Caki2 (cell line): ENCODE results near the gene TMEM273. TPM values are rescaled to one million over a fixed set of nuclear protein-coding genes. Genes with fewer than 3 reads are reported as not detected.

Experiments used
- DNase-seq: peaks from one replicate; pipeline ENCODE4 v3.0.0-alpha.2; 2015; ENCODE audit warnings: low read depth
- in situ Hi-C: cut with HindIII; loops from 2 replicates; pipeline ENCODE4 v1.10.0; 2016; ENCODE audit warnings: low sequenced_read_pairs, low pct_unique_long_range_greater_than_20kb, mixed read lengths
- total RNA-seq: library from RNA; depleted of rRNA; stranded (reverse); fragments of >200 nt; shearing (Covaris generic); gene quantifications from 2 replicates; pipeline ENCODE4 v1.2.3, GENCODE V29; 2014; ENCODE audit warnings: low replicate concordance

The TMEM273 gene
- total RNA-seq, 1 experiment from 2014 or later = 2.8 TPM

DNA sequence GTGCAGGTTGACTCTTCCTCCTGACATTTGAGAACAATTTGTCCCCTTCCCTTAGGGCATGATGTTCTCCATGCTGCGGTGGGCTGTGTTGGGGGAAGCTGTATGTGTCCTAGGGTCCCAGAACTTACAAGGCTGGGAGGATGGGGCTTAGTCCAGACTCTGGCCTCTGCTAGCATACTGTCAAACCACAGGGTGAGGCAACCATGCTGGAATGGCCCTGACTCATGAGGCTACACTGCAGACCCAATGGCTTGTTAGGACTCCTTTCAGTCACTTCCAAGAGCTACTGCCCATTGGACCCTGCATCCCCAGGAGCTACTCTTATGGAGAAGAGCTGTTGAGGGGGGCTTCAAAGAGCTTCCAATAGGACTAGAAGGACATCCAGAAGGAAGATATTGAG, 34.2 kb downstream of the TMEM273 start:
- in situ Hi-C loops = no loop called here
- no peak for DNase-seq

GRCh38 chr10:49153115-49153514, 35.1 kb downstream of the TMEM273 start:
- no peak for DNase-seq
- in situ Hi-C loops = no loop called here

- no peak for DNase-seq
- in situ Hi-C loops = no loop called here
Observed at GRCh38 chr10:49152663-49153062, 35.5 kb downstream of the TMEM273 start.

GRCh38 chr10:49152037-49152436, 36.2 kb downstream of the TMEM273 start:
- DNase-seq = no peak
- in situ Hi-C loops = no loop called here

DNA sequence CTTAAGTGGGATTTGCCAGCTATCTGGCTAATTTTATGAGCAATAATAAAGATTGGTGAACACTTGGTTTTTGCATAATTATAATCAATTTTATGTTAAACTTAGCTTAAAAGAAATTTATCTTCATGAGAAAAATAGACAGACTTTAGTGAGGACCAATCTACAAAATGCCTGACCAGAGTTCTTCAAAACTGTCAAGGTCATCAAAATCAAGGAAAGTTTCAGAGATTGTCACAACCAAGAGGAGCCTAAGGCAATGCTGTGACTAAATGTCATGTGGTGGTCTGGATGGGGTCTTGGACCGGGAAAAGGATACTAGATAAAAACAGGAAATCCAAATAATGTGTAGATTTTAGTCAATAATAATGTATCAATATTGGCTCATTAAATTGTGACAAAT, 36.7 kb downstream of the TMEM273 start:
- in situ Hi-C loops = no loop called here
- DNase-seq = no peak

GRCh38 chr10:49151025-49151445, 37.2 kb downstream of the TMEM273 start:
- in situ Hi-C loops = no loop called here

GRCh38 chr10:49150426-49150825, 37.8 kb downstream of the TMEM273 start:
- in situ Hi-C loops = no loop called here
- DNase-seq = no peak

More at GRCh38 chr10:49151025-49151445, 37.2 kb downstream of the TMEM273 start:
- no peak for DNase-seq

GRCh38 chr10:49149881-49150280, 38.3 kb downstream of the TMEM273 start:
- in situ Hi-C loops = no loop called here
- no peak for DNase-seq

- DNase-seq = no peak
- in situ Hi-C loops = no loop called here
Observed at GRCh38 chr10:49144058-49144720, 44.0 kb downstream of the TMEM273 start.

DNA sequence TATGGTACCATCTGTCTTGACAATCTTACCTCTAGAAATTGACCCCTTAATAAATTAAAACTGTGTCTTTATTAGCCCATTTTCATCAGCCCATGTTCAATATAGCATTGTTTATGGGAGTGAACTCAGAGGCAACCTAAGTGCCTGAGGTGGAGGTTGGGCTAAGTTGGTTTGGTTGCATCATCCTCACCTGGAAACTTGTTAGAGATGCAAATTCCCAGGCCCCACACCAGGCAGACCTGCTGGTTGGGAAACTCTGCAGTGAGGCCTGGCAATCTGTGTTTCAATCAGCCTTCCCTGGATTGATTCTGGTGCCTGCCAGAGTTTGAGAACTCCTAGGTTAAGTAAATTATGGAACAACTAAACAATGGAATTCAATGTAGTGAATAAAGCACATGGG, 44.9 kb downstream of the TMEM273 start:
- DNase-seq = no peak
- in situ Hi-C loops = no loop called here

DNA sequence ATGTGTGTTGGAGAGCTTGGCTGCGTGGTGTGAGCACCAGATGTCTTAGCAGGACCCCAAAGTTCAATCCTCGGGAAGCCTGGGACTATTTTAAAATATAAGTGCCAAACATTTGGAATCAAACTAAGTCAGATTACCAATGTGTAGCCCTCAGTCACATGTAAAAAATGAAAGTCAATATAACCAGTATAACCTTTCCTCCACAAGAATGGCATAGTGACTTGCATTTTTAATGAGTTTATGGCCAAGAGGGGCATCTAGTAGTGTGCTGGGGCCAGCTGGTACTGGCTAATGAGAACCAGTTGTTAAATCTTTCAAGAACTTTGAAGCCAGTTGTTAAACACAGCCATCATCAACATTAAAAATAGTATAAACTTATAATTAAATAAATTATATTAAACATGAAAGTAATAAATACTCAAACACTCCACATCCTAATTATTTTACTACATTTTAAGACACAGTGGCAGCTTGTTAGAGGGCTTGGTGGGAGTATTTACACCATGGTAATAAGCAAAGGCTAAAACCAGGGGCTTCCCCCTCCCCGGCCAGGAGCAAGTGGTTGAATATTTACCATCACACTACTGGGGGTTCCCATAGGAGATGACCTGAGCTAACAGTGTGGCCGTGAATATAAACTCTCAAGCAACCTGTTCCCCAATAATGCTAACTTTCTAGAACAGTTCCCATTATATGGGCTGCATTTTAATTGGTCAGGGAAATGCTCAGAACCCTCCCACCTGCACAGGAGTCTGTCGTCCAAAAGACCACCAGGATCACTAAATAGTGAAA, 46.5 kb downstream of the TMEM273 start:
- in situ Hi-C loops = no loop called here
- no peak for DNase-seq

- in situ Hi-C loops = no loop called here
- DNase-seq = no peak
Observed at GRCh38 chr10:49140304-49141177, 47.6 kb downstream of the TMEM273 start.

GRCh38 chr10:49139846-49140195, 48.4 kb downstream of the TMEM273 start:
- DNase-seq = peak; percentile 68
- in situ Hi-C loops = no loop called here

GRCh38 chr10:49139028-49139845, 49.0 kb downstream of the TMEM273 start:
- in situ Hi-C loops = no loop called here
- DNase-seq = no peak

DNA sequence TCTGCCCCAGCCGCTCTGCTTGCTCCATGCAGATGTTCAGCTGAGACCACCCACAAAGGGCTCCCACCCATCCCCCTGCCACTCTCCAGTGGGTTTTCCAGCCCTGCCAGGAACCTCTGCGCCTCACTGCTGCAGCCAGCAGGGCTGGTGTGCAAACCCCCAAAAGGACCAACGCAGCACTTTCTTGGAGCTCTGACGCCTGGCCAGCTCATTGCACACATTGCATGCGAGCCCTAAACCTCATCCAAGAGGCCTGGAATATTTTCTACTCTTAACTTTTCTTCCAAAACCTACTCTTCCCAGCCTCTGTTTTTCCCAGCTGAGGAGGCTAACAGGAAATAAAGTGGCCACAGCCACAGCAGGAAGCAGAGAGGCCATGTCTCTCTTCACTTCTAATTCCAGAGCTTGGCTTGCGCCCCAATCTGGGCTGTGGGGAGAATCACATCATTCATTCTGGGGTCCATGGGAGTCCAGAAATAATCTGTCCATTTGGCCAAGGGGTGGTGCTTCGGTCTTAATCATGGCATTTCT, 49.8 kb downstream of the TMEM273 start:
- in situ Hi-C loops = no loop called here
- DNase-seq = no peak

DNA sequence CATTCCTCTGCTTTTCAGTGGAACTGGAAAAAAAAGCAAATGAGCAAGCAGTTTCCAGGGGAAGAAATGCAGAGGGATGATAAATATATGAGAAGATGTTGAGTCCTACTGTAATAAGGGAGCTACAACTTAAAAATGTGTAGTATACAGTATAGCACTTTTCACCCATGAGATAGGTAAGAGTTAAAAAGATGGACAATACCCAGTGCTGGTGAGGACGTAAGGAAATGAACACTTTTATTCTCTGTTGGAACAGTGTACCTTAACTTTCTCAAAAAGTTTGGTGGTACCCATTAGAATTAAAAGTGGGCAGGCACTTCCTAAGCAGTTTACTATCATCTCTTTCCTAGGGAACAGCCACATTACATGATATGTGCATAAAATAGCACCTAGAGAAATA, 51.7 kb downstream of the TMEM273 start:
- no peak for DNase-seq
- in situ Hi-C loops = no loop called here

DNA sequence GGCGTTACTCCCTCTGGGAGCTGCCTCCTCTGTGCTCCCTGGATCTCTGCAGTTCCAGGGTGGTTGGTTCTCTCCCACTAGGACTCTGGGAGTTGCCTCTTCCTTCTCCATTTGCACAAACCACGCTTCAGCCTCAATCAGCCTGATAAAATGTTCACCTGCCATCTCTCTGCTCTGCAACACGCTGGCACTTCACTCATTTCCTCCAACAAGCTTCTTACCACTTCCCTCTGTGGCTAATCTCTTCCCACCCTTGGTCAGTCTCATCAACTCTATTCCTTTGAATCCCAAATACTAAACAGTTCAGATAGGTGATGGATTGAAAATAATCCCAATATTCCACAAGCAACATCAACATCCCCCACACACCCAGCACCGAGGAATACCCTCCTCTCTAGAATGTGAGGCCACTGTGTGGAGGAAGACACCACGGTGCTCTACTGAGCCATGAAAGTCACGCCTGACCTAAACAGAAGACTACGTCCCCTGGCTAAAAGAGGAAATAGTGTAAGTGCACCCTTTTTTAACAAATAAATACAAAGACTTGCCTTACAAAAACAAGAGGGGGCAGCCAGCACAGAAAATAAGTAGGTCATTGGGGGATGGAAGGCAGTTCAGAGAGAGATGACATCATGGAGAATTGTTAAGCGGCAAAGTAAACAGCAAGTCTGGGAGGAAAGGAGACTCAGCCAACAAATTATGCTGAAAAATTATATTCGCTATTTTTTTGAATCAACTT, 52.4 kb downstream of the TMEM273 start:
- DNase-seq = no peak
- in situ Hi-C loops = no loop called here
